HUES6 (cell line): ENCODE data around the gene ATMIN.

Source experiments
- H3K27ac ChIP-seq: 2 replicates; pipeline ENCODE4 v1.7.0; 2013; ENCODE audit warnings: low read depth, mild to moderate bottlenecking, low read length, inconsistent platforms
- H3K27me3 ChIP-seq: 2 replicates; pipeline ENCODE4 v1.6.1; 2013; ENCODE audit warnings: low read length; ENCODE audit not compliant: control insufficient read depth, insufficient read depth
- H3K36me3 ChIP-seq: 2 replicates; pipeline ENCODE4 v1.6.1; 2013; ENCODE audit warnings: low read length; ENCODE audit not compliant: control insufficient read depth, insufficient read depth
- H3K4me1 ChIP-seq: 2 replicates; pipeline ENCODE4 v1.6.1; 2013; ENCODE audit warnings: low read length; ENCODE audit not compliant: control insufficient read depth, insufficient read depth
- H3K4me3 ChIP-seq: 2 replicates; pipeline ENCODE4 v1.5.1; 2013; ENCODE audit warnings: low read depth, low read length
- H3K9ac ChIP-seq: one replicate; pipeline ENCODE4 v1.6.1; 2013; ENCODE audit warnings: mild to moderate bottlenecking, low read length
- H3K9me3 ChIP-seq: 2 replicates; pipeline ENCODE4 v1.6.1; 2013; ENCODE audit warnings: low read depth, low read length; ENCODE audit not compliant: control insufficient read depth, insufficient read depth

ATMIN gene

DNA sequence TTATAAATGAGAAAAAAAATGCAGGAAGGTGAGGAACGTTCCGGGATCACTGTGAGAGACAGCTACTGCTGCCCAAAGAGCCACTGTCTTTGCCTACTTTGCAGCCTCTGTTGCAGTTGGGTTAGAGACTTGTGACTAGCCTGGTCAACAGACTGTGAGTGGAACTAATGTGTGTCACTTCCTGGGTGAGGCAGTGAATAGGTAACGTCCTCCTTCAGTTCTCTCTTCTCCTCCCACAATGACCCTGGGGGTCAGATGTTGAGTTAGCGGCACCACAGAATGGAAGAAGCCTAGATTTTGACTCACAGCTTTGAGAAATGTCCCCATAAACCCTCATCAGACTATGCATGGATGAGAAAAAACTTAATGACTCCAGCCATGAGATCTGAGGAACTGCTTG, 36.2 kb downstream of the ATMIN start:
- H3K9ac ChIP-seq = no peak overlapping the region
- no peak overlapping the region for H3K4me3 ChIP-seq

GRCh38 chr16:81073560-81074330, 38.1 kb downstream of the ATMIN start:
- no peak overlapping the region for H3K4me3 ChIP-seq
- peaks cover 13% of the 10 kb centered on the region; the same call in 1 of the 2 replicates for H3K4me1 ChIP-seq
- H3K27me3 ChIP-seq = no peaks in the 10 kb centered on the region
- no peaks in the 10 kb centered on the region for H3K36me3 ChIP-seq
- H3K9me3 ChIP-seq = no peaks in the 10 kb centered on the region
- no peak overlapping the region for H3K27ac ChIP-seq
- no peak overlapping the region for H3K9ac ChIP-seq

More for the DNA sequence above, 36.2 kb downstream of the ATMIN start:
- Histone ChIP-seq H3K36me3 (no peaks in the 10 kb centered on the region), H3K27ac (no peak overlapping the region), H3K27me3 (no peaks in the 10 kb centered on the region), H3K9me3 (no peaks in the 10 kb centered on the region), H3K4me1 (peaks cover 9% of the 10 kb centered on the region; the same call in 1 of the 2 replicates)

DNA sequence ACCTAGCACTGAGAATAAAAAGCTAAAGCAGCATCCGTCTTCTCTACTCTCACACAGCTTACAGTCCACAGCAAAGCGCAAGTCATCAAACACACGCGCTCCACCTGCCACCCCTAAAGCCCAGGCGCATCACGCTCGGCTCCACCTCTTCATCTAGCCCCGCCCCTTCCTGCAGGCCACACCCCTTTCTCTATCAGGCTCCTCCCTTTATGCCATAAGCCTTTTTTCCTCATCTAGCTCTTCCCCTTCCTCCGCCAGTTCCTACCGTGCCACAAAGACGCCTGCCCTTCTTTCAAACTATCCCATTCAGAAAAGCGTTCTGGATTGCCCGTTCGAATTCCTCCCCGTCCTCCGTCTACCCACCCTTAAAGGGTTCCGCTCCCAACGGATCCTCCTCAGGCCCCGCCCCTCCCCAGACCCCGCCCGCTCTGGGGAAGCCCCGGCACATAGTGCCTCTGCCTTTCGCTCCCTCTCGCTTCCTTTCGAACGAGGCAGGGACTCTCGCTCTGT, 41.0 kb downstream of the ATMIN start:
- H3K36me3 ChIP-seq = peaks cover under 1% of the 10 kb centered on the region; the same call in 1 of the 2 replicates
- H3K27me3 ChIP-seq = no peaks in the 10 kb centered on the region
- H3K9me3 ChIP-seq = no peaks in the 10 kb centered on the region
- peak overlapping the region; percentile 72 for H3K4me3 ChIP-seq
- H3K4me1 ChIP-seq = peaks cover 13% of the 10 kb centered on the region; the same call in 1 of the 2 replicates
- H3K27ac ChIP-seq = no peak overlapping the region
- peak overlapping the region; percentile 91 for H3K9ac ChIP-seq

DNA sequence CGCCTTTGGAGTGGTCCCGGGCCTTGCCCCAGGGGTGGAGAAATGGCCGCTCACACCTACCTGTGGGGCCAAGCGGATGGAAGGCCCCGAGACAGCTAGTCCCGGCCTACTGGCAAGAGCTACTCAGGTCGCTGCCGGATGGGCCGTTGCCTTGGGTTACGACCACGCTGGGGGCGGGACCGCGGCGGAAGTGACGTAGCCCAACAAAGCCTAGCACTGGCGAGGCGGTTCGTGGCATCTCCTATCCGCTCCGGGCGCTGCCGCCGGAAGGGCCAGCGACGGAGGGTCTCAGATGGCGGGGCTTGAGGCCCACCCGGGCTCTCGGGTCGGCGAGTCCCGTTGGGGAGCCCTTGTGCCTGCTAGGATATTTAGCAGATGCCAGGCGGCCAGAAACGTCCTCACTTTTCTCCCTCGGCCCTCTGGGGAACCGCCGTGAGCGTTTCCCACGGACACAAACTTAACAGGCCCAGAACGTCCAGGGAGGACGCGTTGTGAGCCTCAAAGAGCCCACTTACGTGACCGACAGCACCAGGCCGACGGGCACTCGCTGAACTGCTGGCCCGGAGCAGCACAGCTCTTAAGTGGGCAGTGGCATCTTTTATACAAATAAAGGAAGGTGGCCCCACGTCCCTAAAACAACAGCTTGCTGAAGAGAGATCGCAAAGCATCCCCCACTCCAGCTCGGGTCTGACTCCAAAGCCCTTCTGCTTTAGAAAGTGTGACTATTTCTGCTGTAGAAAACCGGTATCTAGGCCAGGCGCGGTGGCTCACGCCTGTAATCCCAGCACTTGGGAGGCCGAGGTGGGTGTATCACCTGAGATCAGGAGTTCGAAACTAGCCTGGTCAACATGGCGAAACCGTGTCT, 41.7 kb downstream of the ATMIN start, which contains the start of gene C16orf46:
Gene C16orf46 (minus strand): TSS at position 163 of the 865 bp plus-strand sequence. CDS start 13,283 bp downstream, outside the sequence.
- no peaks in the 10 kb centered on the region for H3K27me3 ChIP-seq
- peak within 1 kb of the TSS; percentile 86 for H3K27ac ChIP-seq
- peaks cover 5% of the 10 kb centered on the region; the same call in 1 of the 2 replicates for H3K36me3 ChIP-seq
- peak within 1 kb of the TSS; percentile 91 for H3K9ac ChIP-seq
- peak within 1 kb of the TSS; percentile 72 for H3K4me3 ChIP-seq
- H3K9me3 ChIP-seq = no peaks in the 10 kb centered on the region
- peaks cover 13% of the 10 kb centered on the region; the same call in 1 of the 2 replicates for H3K4me1 ChIP-seq

DNA sequence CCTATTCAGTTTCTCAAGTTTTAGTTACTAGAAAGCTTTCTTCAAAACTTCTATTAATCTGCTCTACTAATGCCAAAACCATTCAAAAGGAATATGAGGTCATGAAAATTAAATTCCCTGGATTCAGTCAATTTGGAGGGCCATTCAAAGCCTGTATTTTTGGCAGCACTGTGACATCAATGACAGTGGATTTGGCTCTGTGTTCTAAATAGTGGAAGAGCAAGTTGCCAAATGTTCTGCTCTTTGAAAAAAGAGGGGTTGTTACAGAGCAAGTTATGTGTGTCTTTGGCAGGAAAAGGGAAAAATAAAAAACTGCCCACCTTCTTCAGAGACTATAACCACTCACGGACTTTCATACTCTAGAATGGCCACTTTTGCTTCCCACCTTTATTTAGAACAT, 44.6 kb downstream of the ATMIN start:
- Histone ChIP-seq H3K27ac (no peak overlapping the region), H3K4me1 (0 out of 2 replicates have a peak, but pooled peaks cover 4% of the 10 kb centered on the region), H3K4me3 (no peak overlapping the region), H3K36me3 (peaks cover 17% of the 10 kb centered on the region), H3K9me3 (no peaks in the 10 kb centered on the region), H3K9ac (no peak overlapping the region), H3K27me3 (no peaks in the 10 kb centered on the region)

DNA sequence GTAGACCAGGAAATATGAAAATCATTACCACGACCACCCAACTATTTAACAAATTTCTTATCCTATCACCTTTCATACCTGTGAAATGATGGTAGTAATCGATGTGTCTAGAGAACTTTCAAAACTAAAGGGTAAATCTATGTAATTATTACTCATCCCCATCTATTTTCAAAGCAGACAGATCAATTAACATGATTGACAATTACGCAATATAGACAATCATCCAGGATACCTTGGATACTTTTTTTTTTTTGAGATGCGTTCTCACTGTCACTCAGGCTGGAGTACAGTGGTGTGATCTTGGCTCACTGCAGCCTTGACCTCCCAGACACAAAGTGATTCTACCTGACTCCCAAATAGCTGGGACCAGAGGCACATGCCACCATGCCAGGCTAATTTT, 45.4 kb downstream of the ATMIN start:
- peaks cover 20% of the 10 kb centered on the region for H3K36me3 ChIP-seq
- H3K9ac ChIP-seq = no peak overlapping the region
- H3K4me3 ChIP-seq = no peak overlapping the region
- H3K27me3 ChIP-seq = no peaks in the 10 kb centered on the region
- no peak overlapping the region for H3K27ac ChIP-seq
- 0 out of 2 replicates have a peak, but pooled peaks cover 4% of the 10 kb centered on the region for H3K4me1 ChIP-seq
- H3K9me3 ChIP-seq = no peaks in the 10 kb centered on the region

DNA sequence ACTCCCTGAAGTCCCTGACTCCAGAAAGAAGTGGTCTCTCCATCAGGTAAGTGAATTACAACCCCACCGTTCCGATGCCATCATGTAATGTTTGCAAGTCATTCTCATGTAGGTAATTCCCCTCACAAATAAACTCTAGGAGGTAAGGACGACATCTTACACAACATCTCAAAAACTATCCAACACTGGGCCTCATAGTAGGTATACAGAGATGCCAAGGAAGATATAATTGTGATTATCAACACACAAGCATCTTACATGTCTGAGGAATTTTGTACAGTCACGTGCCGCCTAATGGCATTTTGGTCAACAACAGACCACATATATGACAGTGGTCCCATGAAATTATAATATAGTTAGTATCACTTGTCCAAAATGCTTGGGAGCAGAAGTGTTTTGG, 53.2 kb downstream of the ATMIN start:
- H3K9ac ChIP-seq = no peak overlapping the region
- no peaks in the 10 kb centered on the region for H3K9me3 ChIP-seq
- H3K36me3 ChIP-seq = peaks cover 39% of the 10 kb centered on the region
- H3K27me3 ChIP-seq = no peaks in the 10 kb centered on the region
- no peaks in the 10 kb centered on the region for H3K4me1 ChIP-seq
- H3K4me3 ChIP-seq = no peak overlapping the region
- H3K27ac ChIP-seq = no peak overlapping the region

DNA sequence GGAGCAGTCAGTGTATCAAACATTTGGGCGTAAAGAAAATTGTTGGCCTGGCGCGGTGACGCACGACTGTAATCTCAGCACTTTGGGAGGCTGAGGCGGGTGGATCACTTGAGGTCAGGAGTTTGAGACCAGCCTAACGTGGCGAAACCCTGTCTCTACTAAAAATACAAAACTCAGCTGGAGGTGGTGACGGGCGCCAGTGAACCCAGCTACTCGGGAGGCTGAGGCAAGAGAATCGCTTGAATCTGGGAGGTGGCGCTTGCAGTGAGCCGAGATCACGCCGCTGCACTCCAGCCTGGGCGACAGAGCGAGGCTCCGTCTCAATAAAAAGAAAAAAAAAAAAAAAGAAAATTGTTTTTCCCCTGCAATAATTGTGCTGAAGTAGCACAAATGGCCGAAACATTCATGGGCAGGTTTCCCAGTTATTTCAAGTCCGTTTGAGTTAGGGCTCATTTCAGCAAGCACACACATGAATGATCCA, 59.2 kb downstream of the ATMIN start:
- H3K4me1 ChIP-seq = no peaks in the 10 kb centered on the region
- no peaks in the 10 kb centered on the region for H3K9me3 ChIP-seq
- H3K9ac ChIP-seq = no peak overlapping the region
- no peaks in the 10 kb centered on the region for H3K27me3 ChIP-seq
- H3K27ac ChIP-seq = no peak overlapping the region
- H3K36me3 ChIP-seq = peaks cover 4% of the 10 kb centered on the region
- peak overlapping the region; percentile 94 for H3K4me3 ChIP-seq

GRCh38 chr16:81095653-81095952, 60.0 kb downstream of the ATMIN start:
- peak overlapping the region; percentile 94 for H3K4me3 ChIP-seq
- H3K9ac ChIP-seq = peak overlapping the region; percentile 83
- H3K27ac ChIP-seq = peak overlapping the region; percentile 73; the same call in 1 of the 2 replicates
- H3K36me3 ChIP-seq = no peaks in the 10 kb centered on the region; the same call in 1 of the 2 replicates
- no peaks in the 10 kb centered on the region for H3K9me3 ChIP-seq
- H3K4me1 ChIP-seq = no peaks in the 10 kb centered on the region
- no peaks in the 10 kb centered on the region for H3K27me3 ChIP-seq

GRCh38 chr16:81095953-81096714, 60.5 kb downstream of the ATMIN start, which contains the start of gene GCSH:
Gene GCSH, minus strand, starts transcription at chr16:81096395. Its CDS starts 117 bp downstream, at chr16:81096278.
- Histone ChIP-seq H3K27ac (peak within 1 kb of the TSS; percentile 73; the same call in 1 of the 2 replicates), H3K4me3 (peak within 1 kb of the TSS; percentile 94), H3K36me3 (no peaks in the 10 kb centered on the region; the same call in 1 of the 2 replicates), H3K27me3 (no peaks in the 10 kb centered on the region), H3K9ac (peak within 1 kb of the TSS; percentile 83), H3K9me3 (no peaks in the 10 kb centered on the region), H3K4me1 (no peaks in the 10 kb centered on the region)
